AG08395 (cell line): Measurements from ENCODE around the gene IQSEC3.
"Not testable (repeated sequence)": the region's sequence is repeated elsewhere in the genome, so short reads cannot be mapped to it uniquely, and the experiment has no call there.

Experiments
- DNase-seq: peaks from one replicate; pipeline ENCODE4 v3.0.0; 2012; ENCODE audit warnings: mixed read lengths, low spot score

The IQSEC3 gene

GRCh38 chr12:214003-214741 is 147.6 kb downstream of the IQSEC3 start, which contains the start of gene SLC6A12:
TSS of gene SLC6A12 (minus strand) at chr12:214157. CDS start at chr12:209986, 4,171 bp downstream.
- no peak for DNase-seq

GRCh38 chr12:215116-215515 is 148.5 kb downstream of the IQSEC3 start:
- DNase-seq, result no peak

- not testable (repeated sequence) for DNase-seq
Observed at GRCh38 chr12:217029-217428, 150.5 kb downstream of the IQSEC3 start.

- DNase-seq, result no peak
Observed at GRCh38 chr12:218221-218620, 151.7 kb downstream of the IQSEC3 start.

GRCh38 chr12:218728-219590 is 152.4 kb downstream of the IQSEC3 start:
- DNase-seq, result no peak

GRCh38 chr12:219891-220352 is 153.4 kb downstream of the IQSEC3 start:
- peak; percentile 66 for DNase-seq

GRCh38 chr12:220491-220890 is 153.9 kb downstream of the IQSEC3 start:
- no peak for DNase-seq

- DNase-seq, result no peak
Observed at GRCh38 chr12:220946-221550, 154.5 kb downstream of the IQSEC3 start.

GRCh38 chr12:221736-222135 is 155.2 kb downstream of the IQSEC3 start:
- DNase-seq, result no peak

- no peak for DNase-seq
Observed at GRCh38 chr12:223841-224240, 157.3 kb downstream of the IQSEC3 start.

- no peak for DNase-seq
Observed at GRCh38 chr12:224330-224729, 157.8 kb downstream of the IQSEC3 start.

GRCh38 chr12:225012-225411 is 158.4 kb downstream of the IQSEC3 start:
- no peak for DNase-seq

GRCh38 chr12:226401-226800 is 159.8 kb downstream of the IQSEC3 start:
- DNase-seq, result no peak

GRCh38 chr12:227286-227915 is 160.8 kb downstream of the IQSEC3 start:
- DNase-seq, result no peak
